Measurements from ENCODE around the gene RNF38. TPM values are rescaled to one million over a fixed set of nuclear protein-coding genes. Genes with fewer than 3 reads are reported as not detected.

RNF38 gene
- total and polyA plus RNA-seq, 2 donors (not counting 3 experiments of a cell fraction or from before 2014, with no cell fraction given) = 36.7 to 47.2 TPM

GRCh38 chr9:36426945-36427344 lies 26.9 kb upstream of the RNF38 start:
- BruUV-seq (replicated peaks) = no TSS peak
- POLR2A ChIA-PET = no interaction called here
- intact Hi-C loops (cut with micrococcal nuclease) = no loop called here

GRCh38 chr9:36426348-36426747 lies 26.3 kb upstream of the RNF38 start:
- dilution Hi-C loops (cut with MboI; ENCODE audit: extremely low pct_ligation_motif_present, low sequenced_read_pairs) (no loop called here), intact Hi-C loops (cut with micrococcal nuclease) (no loop called here)
- peaks cover 22% of the 10 kb centered on the region for H3K79me2 ChIP-seq (ENCODE audit: control insufficient read depth, insufficient read depth, low read length)
- H3K36me3 ChIP-seq (ENCODE audit: control insufficient read depth in 2 of 2, extremely low read depth in 1 of 2, insufficient read depth in 2 of 2, low read length in 2 of 2) = peaks cover 0 to 4% of the 10 kb centered on the region in 2 experiments
- ChIA-PET POLR2A (no interaction called here), CTCF (interaction anchor here (1.7 to 2.2 kb wide), 2 partner anchors 14 to 19 kb away, joined by 5 to 8 read pairs; no protein-coding TSS in a partner anchor)
- no peak overlapping the region for H3K27ac ChIP-seq (ENCODE audit: insufficient read depth, low read depth, low read length)
- H4K20me1 ChIP-seq (replicated peaks; ENCODE audit: control insufficient read depth, extremely low read depth, insufficient read depth, low read length) = no peaks in the 10 kb centered on the region
- no peak overlapping the region for H2AFZ ChIP-seq (ENCODE audit: low read depth, low read length)
- H3K9me3 ChIP-seq (replicated peaks; ENCODE audit: control insufficient read depth, insufficient read depth, low read length) = no peaks in the 10 kb centered on the region
- no peak overlapping the region for H3K9ac ChIP-seq (replicated peaks; ENCODE audit: extremely low read depth, insufficient read depth, low read length)
- no peaks in the 10 kb centered on the region for H3K27me3 ChIP-seq (ENCODE audit: control insufficient read depth in 2 of 2, insufficient read depth in 2 of 2, low read length in 2 of 2)
- no peak for DNase-seq (ENCODE audit: low read depth, low spot score)
- H3K9me1 ChIP-seq (replicated peaks; ENCODE audit: control insufficient read depth, extremely low read depth, insufficient read depth, low read length) = no peaks in the 10 kb centered on the region
- no peak overlapping the region for H3K4me2 ChIP-seq (ENCODE audit: insufficient read depth, low read length)
- no peak for FAIRE-seq
- no peak for TF ChIP-seq GATA2 (IDR thresholded peaks at IDR 0.05; ENCODE audit: insufficient read depth, insufficient read length, low read depth, low read length)
- no peak for TF ChIP-seq POLR2AphosphoS5 (IDR thresholded peaks at IDR 0.05; ENCODE audit: insufficient read depth, low read depth, low read length)
- TF ChIP-seq FOS (IDR thresholded peaks at IDR 0.05; ENCODE audit: borderline replicate concordance, insufficient read depth, low read length) = no peak
- TF ChIP-seq MYC (IDR thresholded peaks at IDR 0.05; ENCODE audit: low read depth, low read length) = no peak
- TF ChIP-seq POLR2A (IDR thresholded peaks at IDR 0.05; ENCODE audit: low read depth, low read length) = no peak
- TF ChIP-seq EZH2 (IDR thresholded peaks at IDR 0.05; ENCODE audit: borderline replicate concordance, low read depth, low read length, severe bottlenecking) = no peak
- no peak for TF ChIP-seq JUN (IDR thresholded peaks at IDR 0.05; ENCODE audit: borderline replicate concordance, insufficient read depth, insufficient read length, low read depth)
- TF ChIP-seq, protein P1, sequence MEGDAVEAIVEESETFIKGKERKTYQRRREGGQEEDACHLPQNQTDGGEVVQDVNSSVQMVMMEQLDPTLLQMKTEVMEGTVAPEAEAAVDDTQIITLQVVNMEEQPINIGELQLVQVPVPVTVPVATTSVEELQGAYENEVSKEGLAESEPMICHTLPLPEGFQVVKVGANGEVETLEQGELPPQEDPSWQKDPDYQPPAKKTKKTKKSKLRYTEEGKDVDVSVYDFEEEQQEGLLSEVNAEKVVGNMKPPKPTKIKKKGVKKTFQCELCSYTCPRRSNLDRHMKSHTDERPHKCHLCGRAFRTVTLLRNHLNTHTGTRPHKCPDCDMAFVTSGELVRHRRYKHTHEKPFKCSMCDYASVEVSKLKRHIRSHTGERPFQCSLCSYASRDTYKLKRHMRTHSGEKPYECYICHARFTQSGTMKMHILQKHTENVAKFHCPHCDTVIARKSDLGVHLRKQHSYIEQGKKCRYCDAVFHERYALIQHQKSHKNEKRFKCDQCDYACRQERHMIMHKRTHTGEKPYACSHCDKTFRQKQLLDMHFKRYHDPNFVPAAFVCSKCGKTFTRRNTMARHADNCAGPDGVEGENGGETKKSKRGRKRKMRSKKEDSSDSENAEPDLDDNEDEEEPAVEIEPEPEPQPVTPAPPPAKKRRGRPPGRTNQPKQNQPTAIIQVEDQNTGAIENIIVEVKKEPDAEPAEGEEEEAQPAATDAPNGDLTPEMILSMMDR (IDR thresholded peaks at IDR 0.05; ENCODE audit: extremely low read depth in 1 of 2, insufficient read depth in 1 of 2, low read depth in 1 of 2, low read length in 2 of 2) = no peak
- no peak for TF ChIP-seq MAX (IDR thresholded peaks at IDR 0.05; ENCODE audit: insufficient read depth, insufficient read length)
- H3K4me3 ChIP-seq (replicated peaks in 1 of 3; ENCODE audit: insufficient read depth in 1 of 3, low read depth in 1 of 3, low read length in 3 of 3) = no peak overlapping the region
- no TSS peak for BruUV-seq (replicated peaks)
- peaks cover 8% of the 10 kb centered on the region for H3K4me1 ChIP-seq (ENCODE audit: control insufficient read depth, extremely low read depth, insufficient read depth, low read length)

More at GRCh38 chr9:36426945-36427344, 26.9 kb upstream of the RNF38 start:
- no peak for TF ChIP-seq EZH2 (IDR thresholded peaks at IDR 0.05; ENCODE audit: borderline replicate concordance, low read depth, low read length, severe bottlenecking)
- TF ChIP-seq GATA2 (IDR thresholded peaks at IDR 0.05; ENCODE audit: insufficient read depth, insufficient read length, low read depth, low read length) = peak; percentile 49
- Histone ChIP-seq H3K9ac (replicated peaks; ENCODE audit: extremely low read depth, insufficient read depth, low read length) (no peak overlapping the region), H3K9me3 (replicated peaks; ENCODE audit: control insufficient read depth, insufficient read depth, low read length) (no peaks in the 10 kb centered on the region), H3K4me1 (ENCODE audit: control insufficient read depth, extremely low read depth, insufficient read depth, low read length) (peaks cover 8% of the 10 kb centered on the region), H3K27me3 (ENCODE audit: control insufficient read depth in 2 of 2, insufficient read depth in 2 of 2, low read length in 2 of 2) (no peaks in the 10 kb centered on the region), H3K4me3 (replicated peaks in 1 of 3; ENCODE audit: insufficient read depth in 1 of 3, low read depth in 1 of 3, low read length in 3 of 3) (no peak overlapping the region), H3K9me1 (replicated peaks; ENCODE audit: control insufficient read depth, extremely low read depth, insufficient read depth, low read length) (no peaks in the 10 kb centered on the region), H3K36me3 (ENCODE audit: control insufficient read depth in 2 of 2, extremely low read depth in 1 of 2, insufficient read depth in 2 of 2, low read length in 2 of 2) (peaks cover 0 to 4% of the 10 kb centered on the region in 2 experiments), H3K27ac (ENCODE audit: insufficient read depth, low read depth, low read length) (no peak overlapping the region), H2AFZ (ENCODE audit: low read depth, low read length) (no peak overlapping the region), H3K79me2 (ENCODE audit: control insufficient read depth, insufficient read depth, low read length) (peaks cover 26% of the 10 kb centered on the region), H4K20me1 (replicated peaks; ENCODE audit: control insufficient read depth, extremely low read depth, insufficient read depth, low read length) (peaks cover 2% of the 10 kb centered on the region), H3K4me2 (ENCODE audit: insufficient read depth, low read length) (peak overlapping the region; percentile 2)
- CTCF ChIA-PET = interaction anchor here (1.3 to 2.2 kb wide), 3 partner anchors 14 to 24 kb away, joined by 4 to 8 read pairs (median 5); no protein-coding TSS in a partner anchor
- FAIRE-seq (peak; percentile 15), DNase-seq (ENCODE audit: low read depth, low spot score) (no peak)
- dilution Hi-C loops (cut with MboI; ENCODE audit: extremely low pct_ligation_motif_present, low sequenced_read_pairs) = no loop called here
